HT1080 (cell line): Measurements from ENCODE around the gene EPHX1. TPM values are rescaled to one million over a fixed set of nuclear protein-coding genes. Genes with fewer than 3 reads are reported as not detected.

Experiments used
- DNase-seq: peaks from one replicate; pipeline ENCODE4 v3.0.0-alpha.2; 2015; ENCODE audit warnings: low read depth
- total RNA-seq: library from RNA; depleted of rRNA; stranded (reverse); fragments of >200 nt; shearing (Covaris generic); gene quantifications from 2 replicates; pipeline ENCODE4 v1.2.3, GENCODE V29; 2014

Gene EPHX1
- total RNA-seq, 1 experiment from 2014 or later, result 17.7 TPM

GRCh38 chr1:225840713-225841112, 30.8 kb downstream of the EPHX1 start:
- DNase-seq, result no peak

GRCh38 chr1:225842074-225842473, 32.1 kb downstream of the EPHX1 start:
- no peak for DNase-seq

GRCh38 chr1:225842788-225843425, 33.0 kb downstream of the EPHX1 start:
- no peak for DNase-seq

GRCh38 chr1:225843426-225843795, 33.5 kb downstream of the EPHX1 start:
- no peak for DNase-seq

GRCh38 chr1:225844236-225845061, 34.5 kb downstream of the EPHX1 start:
- DNase-seq, result no peak

- DNase-seq, result no peak
Observed at GRCh38 chr1:225845097-225845496, 35.2 kb downstream of the EPHX1 start.

GRCh38 chr1:225845571-225846259, 35.8 kb downstream of the EPHX1 start:
- DNase-seq, result peak; percentile 59

- DNase-seq, result no peak
Observed at GRCh38 chr1:225846331-225847310, 36.7 kb downstream of the EPHX1 start.

- no peak for DNase-seq
Observed at GRCh38 chr1:225847610-225848009, 37.7 kb downstream of the EPHX1 start.

- DNase-seq, result no peak
Observed at GRCh38 chr1:225848030-225848955, 38.4 kb downstream of the EPHX1 start.

GRCh38 chr1:225849925-225850324, 40.0 kb downstream of the EPHX1 start:
- no peak for DNase-seq

- DNase-seq, result no peak
Observed at GRCh38 chr1:225850370-225850769, 40.4 kb downstream of the EPHX1 start.

- DNase-seq, result no peak
Observed at GRCh38 chr1:225851805-225852204, 41.9 kb downstream of the EPHX1 start.

- DNase-seq, result no peak
Observed at GRCh38 chr1:225852413-225853124, 42.6 kb downstream of the EPHX1 start.

- no peak for DNase-seq
Observed at GRCh38 chr1:225853441-225853840, 43.5 kb downstream of the EPHX1 start.

- no peak for DNase-seq
Observed at GRCh38 chr1:225855503-225856300, 45.8 kb downstream of the EPHX1 start.

GRCh38 chr1:225857256-225857655, 47.3 kb downstream of the EPHX1 start:
- DNase-seq, result no peak

- no peak for DNase-seq
Observed at GRCh38 chr1:225859151-225859550, 49.2 kb downstream of the EPHX1 start.
